Activated naive CD4-positive, alpha-beta T cell treated with anti-CD3 and anti-CD28 coated beads for 36 hours (primary cell): Measurements from ENCODE around the gene RGS7. TPM values are rescaled to one million over a fixed set of nuclear protein-coding genes. Genes with fewer than 3 reads are reported as not detected.
"Not testable (repeated sequence)": the region's sequence is repeated elsewhere in the genome, so short reads cannot be mapped to it uniquely, and the experiment has no call there.

Source experiments
- CTCF ChIA-PET: fragments of 350-600 bp; sonication (Branson Sonifier 250); formaldehyde crosslinking; loops from one replicate; lab custom pipeline; 2021; ENCODE audit warnings: antibody characterized with exemption; lab: Charles Lee
- DNase-seq: peaks from one replicate; pipeline ENCODE4 v3.0.0-alpha.2; 2020
- H3K27ac Mint-ChIP-seq: one replicate; pipeline ENCODE4 v1.8.0; 2021; ENCODE audit warnings: mild to moderate bottlenecking, mixed read lengths
- H3K27me3 Mint-ChIP-seq: one replicate; pipeline ENCODE4 v1.8.0; 2021; ENCODE audit warnings: low read depth, mixed read lengths
- H3K36me3 Mint-ChIP-seq: one replicate; pipeline ENCODE4 v1.8.0; 2021; ENCODE audit warnings: low read depth, mixed read lengths
- H3K4me1 Mint-ChIP-seq: one replicate; pipeline ENCODE4 v1.8.0; 2021; ENCODE audit warnings: low read depth, mixed read lengths
- H3K4me3 Mint-ChIP-seq: one replicate; pipeline ENCODE4 v1.8.0; 2021; ENCODE audit warnings: mild to moderate bottlenecking, moderate library complexity, mixed read lengths
- H3K9me3 Mint-ChIP-seq: one replicate; pipeline ENCODE4 v1.8.0; 2021; ENCODE audit warnings: mixed read lengths
- intact Hi-C: fragments of 100-400 bp; cut with micrococcal nuclease; formaldehyde crosslinking; loops from one replicate; pipeline ENCODE4 v1.15.1; 2023
- microRNA-seq: library from miRNA; unstranded; fragments of <30 nt; microRNA quantifications from one replicate; pipeline ENCODE4 v1.2.0, GENCODE V29; 2022; ENCODE audit warnings: borderline microRNAs expressed, borderline replicate concordance
- total RNA-seq, 2 experiments: library from RNA; stranded (reverse); gene quantifications; one replicate each; pipeline ENCODE4 v1.2.3, GENCODE V29; 2021

RGS7 gene
- total RNA-seq, 2 experiments from 2014 or later, result not detected

DNA sequence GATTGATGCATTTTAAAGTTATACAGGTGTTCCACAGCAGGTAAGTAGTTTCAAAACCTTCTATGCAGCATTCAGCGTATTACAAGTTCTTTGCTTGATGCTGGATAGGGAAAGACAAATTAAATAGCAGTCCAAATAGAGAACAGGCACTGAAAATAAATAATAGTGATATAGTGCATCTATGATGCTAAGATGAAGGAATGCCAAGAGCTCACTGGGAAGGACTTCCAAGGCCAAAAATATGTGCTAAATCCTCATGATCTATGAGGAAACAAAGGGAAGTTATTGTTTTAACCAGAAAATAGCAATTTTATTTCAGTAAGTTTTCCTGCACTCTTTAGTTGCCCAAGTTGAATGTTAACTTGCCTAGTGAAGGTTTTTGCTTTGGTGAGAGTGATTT lies 617.3 kb downstream of the RGS7 start:
- CTCF ChIA-PET, result no interaction called here
- no peak for DNase-seq
- Mint-ChIP-seq H3K4me3 (no peak overlapping the region), H3K36me3 (no peaks in the 10 kb centered on the region), H3K4me1 (no peaks in the 10 kb centered on the region), H3K27ac (no peak overlapping the region), H3K9me3 (no peaks in the 10 kb centered on the region), H3K27me3 (no peaks in the 10 kb centered on the region)
- intact Hi-C loops, result loop anchor here (10.0 kb wide), 1 partner anchor 885 kb away; no protein-coding TSS in a partner anchor

DNA sequence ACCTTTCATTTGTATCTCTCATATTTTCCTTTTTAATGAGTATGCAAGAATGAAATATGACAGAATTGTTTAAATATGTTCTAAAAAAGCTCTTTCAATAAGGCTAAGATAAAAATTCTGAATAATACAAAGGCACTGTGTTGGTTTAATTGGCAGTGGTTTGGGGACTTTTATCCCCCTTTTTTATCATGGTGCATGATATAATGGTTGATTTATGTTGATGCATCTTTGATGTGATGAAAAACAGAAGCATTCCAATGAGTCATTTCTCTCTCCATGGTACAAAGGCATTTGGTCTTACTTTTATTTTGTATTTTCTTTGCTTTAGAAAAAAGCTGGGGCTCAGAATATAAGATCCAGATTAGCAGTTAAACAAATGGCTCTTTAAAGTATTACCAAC lies 617.9 kb downstream of the RGS7 start:
- Mint-ChIP-seq H3K27me3 (no peaks in the 10 kb centered on the region), H3K9me3 (no peaks in the 10 kb centered on the region), H3K4me1 (no peaks in the 10 kb centered on the region), H3K27ac (no peak overlapping the region), H3K36me3 (no peaks in the 10 kb centered on the region), H3K4me3 (no peak overlapping the region)
- intact Hi-C loops, result loop anchor here (10.0 kb wide), 1 partner anchor 886 kb away; no protein-coding TSS in a partner anchor
- CTCF ChIA-PET, result no interaction called here
- no peak for DNase-seq

DNA sequence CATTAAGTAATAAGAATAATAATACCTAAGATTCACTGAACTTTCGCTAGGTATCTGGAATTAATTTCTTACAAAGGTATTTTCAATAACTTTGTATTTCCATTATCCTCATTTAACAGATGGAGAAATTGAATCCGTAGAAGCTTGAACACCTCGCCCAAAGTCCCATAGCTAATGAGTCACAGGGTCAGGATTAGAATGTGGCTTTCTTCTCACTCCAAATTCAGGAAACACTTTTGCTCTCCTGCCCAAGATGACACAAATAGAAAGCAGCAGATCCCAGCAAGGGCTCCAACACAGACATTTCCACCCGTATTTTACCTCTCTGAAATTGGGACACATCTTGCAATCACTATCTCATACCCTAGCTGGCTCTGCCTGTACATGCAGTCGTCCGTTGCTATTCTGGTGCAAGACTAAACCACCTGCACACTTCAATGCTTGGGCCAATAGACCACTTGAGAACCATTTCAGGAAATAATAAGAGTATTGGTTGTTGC lies 619.2 kb downstream of the RGS7 start:
- H3K27ac Mint-ChIP-seq, result no peak overlapping the region
- DNase-seq, result no peak
- intact Hi-C loops, result loop anchor here (10.0 kb wide), 1 partner anchor 887 kb away; no protein-coding TSS in a partner anchor
- H3K9me3 Mint-ChIP-seq, result no peaks in the 10 kb centered on the region
- H3K4me1 Mint-ChIP-seq, result no peaks in the 10 kb centered on the region
- no peaks in the 10 kb centered on the region for H3K27me3 Mint-ChIP-seq
- no peaks in the 10 kb centered on the region for H3K36me3 Mint-ChIP-seq
- CTCF ChIA-PET, result interaction anchor here (0.6 to 1.0 kb wide), 2 partner anchors 9 to 759 kb away, joined by 3 read pairs; no protein-coding TSS in a partner anchor
- no peak overlapping the region for H3K4me3 Mint-ChIP-seq

DNA sequence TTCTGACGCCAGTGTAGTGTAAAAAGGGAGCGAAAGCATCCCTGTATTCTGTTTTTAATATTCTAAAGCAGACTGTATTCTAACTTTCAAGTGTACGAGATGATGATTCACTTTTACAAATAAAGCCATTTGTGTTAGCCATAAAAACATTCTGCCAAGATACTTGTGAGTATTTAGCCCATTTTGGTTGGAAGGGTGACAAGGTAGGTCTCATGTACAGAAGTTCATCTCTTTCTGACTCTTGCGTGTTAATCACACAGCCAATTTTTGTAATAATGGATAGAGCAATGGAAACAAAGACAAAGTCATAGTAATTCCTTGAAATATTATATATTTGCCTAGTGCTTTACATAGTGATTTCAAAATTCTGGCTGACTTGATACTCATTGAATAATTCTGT lies 619.7 kb downstream of the RGS7 start:
- Mint-ChIP-seq H3K4me1 (no peaks in the 10 kb centered on the region), H3K9me3 (no peaks in the 10 kb centered on the region), H3K36me3 (no peaks in the 10 kb centered on the region), H3K27ac (no peak overlapping the region), H3K27me3 (peaks cover under 1% of the 10 kb centered on the region), H3K4me3 (no peak overlapping the region)
- DNase-seq, result no peak
- intact Hi-C loops, result loop anchor here (10.0 kb wide), 1 partner anchor 888 kb away; no protein-coding TSS in a partner anchor
- CTCF ChIA-PET, result no interaction called here

DNA sequence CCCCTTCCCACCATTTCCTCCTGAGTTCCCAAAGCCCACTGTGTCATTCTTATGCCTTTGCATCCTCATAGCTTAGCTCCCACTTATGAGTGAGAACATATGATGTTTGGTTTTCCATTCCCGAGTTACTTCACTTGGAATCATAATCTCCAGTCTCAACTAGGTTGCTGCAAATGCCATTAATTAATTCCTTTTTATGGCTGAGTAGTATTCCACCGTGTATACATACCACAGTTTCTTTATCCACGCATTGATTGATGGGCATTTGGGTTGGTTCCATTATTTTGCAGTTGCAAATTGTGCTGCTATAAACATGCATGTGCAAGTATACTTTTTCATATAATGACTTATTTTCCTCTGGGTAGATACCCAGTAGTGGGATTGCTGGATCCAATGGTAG lies 622.3 kb downstream of the RGS7 start:
- CTCF ChIA-PET, H3K36me3 Mint-ChIP-seq, H3K4me1 Mint-ChIP-seq, DNase-seq, H3K9me3 Mint-ChIP-seq, H3K4me3 Mint-ChIP-seq, H3K27ac Mint-ChIP-seq, H3K27me3 Mint-ChIP-seq: not testable (repeated sequence)
- intact Hi-C loops, result loop anchor here (5.0 to 10.0 kb wide), 2 partner anchors 753 to 890 kb away; no protein-coding TSS in a partner anchor

DNA sequence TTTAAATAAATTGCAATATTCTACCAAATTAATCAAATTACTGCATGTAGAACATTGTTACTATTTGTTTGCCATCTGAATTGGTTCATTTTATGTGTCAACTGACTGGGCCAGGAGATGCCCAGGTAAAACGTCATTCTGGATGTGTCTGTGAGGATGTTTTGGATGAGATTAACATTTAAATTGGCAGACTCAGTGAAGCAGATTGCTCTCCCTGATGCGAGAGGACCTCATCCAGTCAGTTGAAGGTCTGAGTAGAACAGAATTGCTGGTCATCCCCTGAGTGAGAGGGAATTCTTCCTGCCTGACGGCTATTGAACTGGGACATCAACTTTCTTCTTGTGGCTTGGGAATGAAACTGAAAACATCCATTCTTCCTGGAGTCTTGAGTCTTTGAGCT lies 623.0 kb downstream of the RGS7 start:
- H3K4me1 Mint-ChIP-seq, result no peaks in the 10 kb centered on the region
- intact Hi-C loops, result loop anchor here (5.0 to 10.0 kb wide), 2 partner anchors 753 to 891 kb away; no protein-coding TSS in a partner anchor
- H3K36me3 Mint-ChIP-seq, result no peaks in the 10 kb centered on the region
- H3K27me3 Mint-ChIP-seq, result peaks cover 4% of the 10 kb centered on the region
- H3K9me3 Mint-ChIP-seq, result no peaks in the 10 kb centered on the region
- H3K4me3 Mint-ChIP-seq, result no peak overlapping the region
- CTCF ChIA-PET, result interaction anchor here (0.7 to 1.0 kb wide), 2 partner anchors 10 to 725 kb away, joined by 3 to 5 read pairs; no protein-coding TSS in a partner anchor
- no peak overlapping the region for H3K27ac Mint-ChIP-seq
- DNase-seq, result no peak

DNA sequence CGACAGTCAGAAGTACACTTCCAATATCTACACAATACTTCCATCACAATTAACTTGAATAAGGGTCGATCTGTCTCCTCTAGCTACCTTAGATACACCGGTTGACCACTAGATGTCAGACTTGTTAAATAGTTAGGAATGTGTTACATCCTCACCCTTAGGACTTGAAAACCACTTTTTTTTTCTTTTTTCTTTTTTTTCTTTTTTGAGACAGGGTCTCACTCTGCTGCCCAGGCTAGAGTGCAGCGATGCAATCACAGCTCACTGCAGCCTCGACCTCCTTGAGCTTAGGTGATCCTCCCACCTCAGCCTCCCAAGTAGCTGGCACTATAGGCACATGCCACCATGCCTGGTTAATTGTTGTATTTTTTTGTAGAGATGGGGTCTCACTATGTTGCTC lies 624.6 kb downstream of the RGS7 start:
- Mint-ChIP-seq H3K27me3 (peaks cover 4% of the 10 kb centered on the region), H3K4me1 (no peaks in the 10 kb centered on the region), H3K9me3 (no peaks in the 10 kb centered on the region), H3K27ac (no peak overlapping the region), H3K36me3 (no peaks in the 10 kb centered on the region), H3K4me3 (no peak overlapping the region)
- CTCF ChIA-PET, result interaction anchor here (0.5 to 1.3 kb wide), 14 partner anchors 9 to 758 kb away, joined by 3 to 9 read pairs (median 3); no protein-coding TSS in a partner anchor
- DNase-seq, result no peak
- intact Hi-C loops, result loop anchor here (1.0 to 10.0 kb wide), 4 partner anchors 215 to 892 kb away; no protein-coding TSS in a partner anchor

Small RNAs within 50 kb of the gene (microRNA-seq; reads per million reads assigned to microRNA genes)
- not detected for gene MIR3123

Other genes with a start within 250 kb of the RGS7 start
- 10 to 100 TPM; 91.6 to 95.4 TPM for gene FH, start 162.6 kb upstream of the RGS7 start, total RNA-seq
- not detected for gene KMO, start 175.2 kb upstream of the RGS7 start, total RNA-seq